H9 (cell line): ENCODE measurements around the gene UNC45A. TPM values are rescaled to one million over a fixed set of nuclear protein-coding genes. Genes with fewer than 3 reads are reported as not detected.

ENCODE experiments used
- DNase-seq: peaks from one replicate; pipeline ENCODE4 v3.0.0-alpha.2; 2017
- H2AFZ ChIP-seq: one replicate; pipeline ENCODE4 v1.6.1; 2013; ENCODE audit warnings: mild to moderate bottlenecking, low read length, control low read depth, moderate library complexity
- H2AK5ac ChIP-seq: 2 replicates; pipeline ENCODE4 v1.6.1; 2013; ENCODE audit warnings: low read length, control low read depth, mixed read lengths; ENCODE audit not compliant: insufficient read length
- H2BK120ac ChIP-seq: one replicate; pipeline ENCODE4 v1.6.1; 2013; ENCODE audit warnings: low read depth, mild to moderate bottlenecking, low read length, control low read depth, inconsistent platforms; ENCODE audit not compliant: poor library complexity, severe bottlenecking
- H2BK12ac ChIP-seq: 2 replicates; pipeline ENCODE4 v1.6.1; 2013; ENCODE audit warnings: low read length, control low read depth, mixed read lengths, low read depth; ENCODE audit not compliant: insufficient read length
- H2BK15ac ChIP-seq: 2 replicates; pipeline ENCODE4 v1.6.1; 2013; ENCODE audit warnings: low read depth, low read length, control low read depth
- H2BK20ac ChIP-seq: one replicate; pipeline ENCODE4 v1.6.1; 2013; ENCODE audit warnings: low read depth, mild to moderate bottlenecking, low read length, control low read depth, inconsistent platforms; ENCODE audit not compliant: poor library complexity, severe bottlenecking
- H2BK5ac ChIP-seq: 2 replicates; pipeline ENCODE4 v1.6.1; 2013; ENCODE audit warnings: low read length, control low read depth, mixed read lengths; ENCODE audit not compliant: insufficient read length
- H3K14ac ChIP-seq: 2 replicates; pipeline ENCODE4 v1.6.1; 2013; ENCODE audit warnings: low read length, control low read depth; ENCODE audit not compliant: insufficient read depth
- H3K18ac ChIP-seq: 2 replicates; pipeline ENCODE4 v1.6.1; 2013; ENCODE audit warnings: low read depth, mild to moderate bottlenecking, mixed read lengths, low read length, control low read depth; ENCODE audit not compliant: insufficient read length
- H3K23ac ChIP-seq: 2 replicates; pipeline ENCODE4 v1.6.1; 2013; ENCODE audit warnings: low read length, control low read depth, mixed read lengths, low read depth; ENCODE audit not compliant: insufficient read length
- H3K23me2 ChIP-seq: 2 replicates; pipeline ENCODE4 v1.6.1; 2013; ENCODE audit warnings: low read depth, mild to moderate bottlenecking, mixed read lengths, low read length, control low read depth; ENCODE audit not compliant: insufficient read length, poor library complexity, severe bottlenecking
- H3K27ac ChIP-seq: 2 replicates; pipeline ENCODE4 v1.5.1; 2013; ENCODE audit warnings: low read length, control low read depth, mixed read lengths, low read depth; ENCODE audit not compliant: insufficient read length
- H3K27me3 ChIP-seq: 2 replicates; pipeline ENCODE4 v1.6.1; 2013; ENCODE audit warnings: low read length, control low read depth, inconsistent platforms; ENCODE audit not compliant: insufficient read depth
- H3K4ac ChIP-seq: 2 replicates; pipeline ENCODE4 v1.6.1; 2013; ENCODE audit warnings: low read depth, mild to moderate bottlenecking, control low read depth, inconsistent platforms, low read length, moderate library complexity
- H3K4me1 ChIP-seq: 2 replicates; pipeline ENCODE4 v1.6.1; 2013; ENCODE audit warnings: low read length, control low read depth, inconsistent platforms; ENCODE audit not compliant: insufficient read depth
- H3K4me2 ChIP-seq: 2 replicates; pipeline ENCODE4 v1.6.1; 2013; ENCODE audit warnings: low read length, control low read depth, mixed read lengths; ENCODE audit not compliant: insufficient read length, insufficient read depth
- H3K56ac ChIP-seq: 2 replicates; pipeline ENCODE4 v1.6.1; 2013; ENCODE audit warnings: low read depth, mild to moderate bottlenecking, mixed read lengths, low read length, control low read depth; ENCODE audit not compliant: insufficient read length
- H3K79me1 ChIP-seq: 2 replicates; pipeline ENCODE4 v1.6.1; 2013; ENCODE audit warnings: low read depth, mild to moderate bottlenecking, moderate library complexity, low read length, control low read depth, inconsistent platforms; ENCODE audit not compliant: insufficient read depth, poor library complexity, severe bottlenecking
- H3K79me2 ChIP-seq: 2 replicates; pipeline ENCODE4 v1.6.1; 2013; ENCODE audit warnings: low read length, control low read depth, inconsistent platforms; ENCODE audit not compliant: insufficient read depth
- H3K9ac ChIP-seq: 2 replicates; pipeline ENCODE4 v1.6.1; 2013; ENCODE audit warnings: low read length, control low read depth, mixed read lengths; ENCODE audit not compliant: insufficient read length; ENCODE audit errors: extremely low read depth
- H3K9me3 ChIP-seq: one replicate; pipeline ENCODE4 v1.6.1; 2013; ENCODE audit warnings: low read depth, low read length, inconsistent platforms; ENCODE audit not compliant: control insufficient read depth
- H3T11ph ChIP-seq: one replicate; pipeline ENCODE4 v1.6.1; 2013; ENCODE audit warnings: mild to moderate bottlenecking, low read length, control low read depth, inconsistent platforms
- H4K20me1 ChIP-seq: one replicate; pipeline ENCODE4 v1.6.1; 2013; ENCODE audit not compliant: control insufficient read depth, insufficient read length, insufficient read depth
- H4K5ac ChIP-seq: 2 replicates; pipeline ENCODE4 v1.6.1; 2013; ENCODE audit warnings: low read depth, mild to moderate bottlenecking, mixed read lengths, low read length, control low read depth; ENCODE audit not compliant: insufficient read length
- H4K8ac ChIP-seq: replicated peaks from 2 replicates; pipeline ENCODE4 v1.6.1; 2013; ENCODE audit warnings: low read length, control low read depth, mixed read lengths, low read depth; ENCODE audit not compliant: insufficient read length
- H4K91ac ChIP-seq: 2 replicates; pipeline ENCODE4 v1.6.1; 2013; ENCODE audit warnings: low read depth, mild to moderate bottlenecking, moderate library complexity, mixed read lengths, low read length, control low read depth; ENCODE audit not compliant: insufficient read length
- H3K27ac Mint-ChIP-seq, 3 experiments: 2 replicates in 2 of 3; 3 replicates in 1 of 3; pipeline ENCODE4 v1.8.0; 2020 to 2021; ENCODE audit warnings: mixed read lengths in 3 of 3, mild to moderate bottlenecking in 1 of 3, moderate library complexity in 1 of 3
- H3K27me3 Mint-ChIP-seq: 2 replicates; pipeline ENCODE4 v1.8.0; 2021; ENCODE audit warnings: low read depth, mild to moderate bottlenecking, moderate library complexity, mixed read lengths
- H3K36me3 Mint-ChIP-seq, 3 experiments: 2 replicates in 2 of 3; 3 replicates in 1 of 3; pipeline ENCODE4 v1.8.0; 2020 to 2021; ENCODE audit warnings: low read depth in 3 of 3, mixed read lengths in 3 of 3; ENCODE audit not compliant: insufficient read depth in 1 of 3
- H3K4me1 Mint-ChIP-seq, 2 experiments: 2 replicates each; pipeline ENCODE4 v1.8.0; 2020; ENCODE audit warnings: mixed read lengths in 2 of 2
- H3K4me3 Mint-ChIP-seq, 2 experiments: 2 replicates in 1 of 2; 3 replicates in 1 of 2; pipeline ENCODE4 v1.8.0; 2020 to 2021; ENCODE audit warnings: mild to moderate bottlenecking in 2 of 2, mixed read lengths in 2 of 2, moderate library complexity in 1 of 2
- H3K9me3 Mint-ChIP-seq, 2 experiments: 2 replicates in 1 of 2; 3 replicates in 1 of 2; pipeline ENCODE4 v1.8.0; 2020; ENCODE audit warnings: mild to moderate bottlenecking in 2 of 2, mixed read lengths in 2 of 2, moderate library complexity in 1 of 2
- WGBS: extraction: QIAGEN DNeasy Blood & Tissue Kit; methylation state at CpG from one replicate; pipeline ENCODE4 v1.1.7; 2013; ENCODE audit warnings: missing lambda C conversion rate, low lambda C conversion rate, mixed read lengths; ENCODE audit not compliant: insufficient read length; ENCODE audit errors: extremely low coverage; 5-methylcytosine and 5-hydroxymethylcytosine counted together
- total RNA-seq: library from RNA; stranded (reverse); gene quantifications from 2 replicates; pipeline ENCODE4 v1.2.1, GENCODE V29; 2021
- TF ChIP-seq, protein P1 (sequence below): fragments of 200-600 bp; sonication (generic); conservative IDR thresholded peaks from 3 replicates; pipeline ENCODE4 v1.8.0; 2021; ENCODE audit warnings: antibody characterized with exemption, mild to moderate bottlenecking

Gene UNC45A
- total RNA-seq, 1 experiment from 2014 or later, result 84.6 TPM

DNA sequence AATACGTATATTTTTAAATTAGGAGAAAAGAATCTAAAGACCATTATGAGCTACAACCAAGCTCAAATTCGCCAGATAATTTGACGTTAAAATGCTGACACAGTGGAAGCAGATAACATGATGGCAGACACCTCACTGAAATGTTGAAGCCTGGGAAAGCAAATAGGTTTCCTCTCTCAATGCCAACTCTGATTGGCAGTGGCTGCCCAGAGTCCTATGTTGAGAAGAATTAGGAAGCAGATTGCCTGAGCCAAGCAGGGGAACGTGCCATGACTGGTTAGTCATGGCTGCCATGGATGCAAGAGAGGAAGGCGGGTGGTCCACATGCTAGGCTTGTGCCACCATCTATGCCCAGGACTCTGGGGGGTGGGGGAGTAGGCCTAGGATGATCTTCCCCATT is 3.2 kb downstream of the UNC45A start:
- Histone ChIP-seq H3K4me2 (no peak overlapping the region), H2BK12ac (no peak overlapping the region), H4K8ac (no peak overlapping the region), H3K18ac (no peak overlapping the region), H4K20me1 (no peaks in the 10 kb centered on the region), H2AK5ac (no peak overlapping the region), H2BK15ac (no peak overlapping the region), H4K91ac (no peak overlapping the region), H2BK120ac (no peak overlapping the region), H3K4me1 (no peaks in the 10 kb centered on the region), H3K9ac (no peak overlapping the region), H3K23ac (no peak overlapping the region), H3K23me2 (peaks cover 11% of the 10 kb centered on the region), H3T11ph (no peak overlapping the region), H3K27ac (no peak overlapping the region), H3K27me3 (no peaks in the 10 kb centered on the region), H2BK5ac (no peak overlapping the region), H3K79me1 (no peaks in the 10 kb centered on the region), H2AFZ (no peak overlapping the region), H4K5ac (no peak overlapping the region), H3K9me3 (no peaks in the 10 kb centered on the region), H2BK20ac (no peak overlapping the region), H3K14ac (no peak overlapping the region), H3K56ac (no peak overlapping the region), H3K79me2 (no peaks in the 10 kb centered on the region; the same call in 1 of the 2 replicates), H3K4ac (no peak overlapping the region)
- peaks cover 7% of the 10 kb centered on the region for H3K27me3 Mint-ChIP-seq
- H3K4me1 Mint-ChIP-seq, result peaks cover 14 to 16% of the 10 kb centered on the region in 2 experiments
- DNase-seq, result no peak
- H3K27ac Mint-ChIP-seq, result no peak overlapping the region
- no peak overlapping the region for H3K4me3 Mint-ChIP-seq
- TF ChIP-seq, protein P1, sequence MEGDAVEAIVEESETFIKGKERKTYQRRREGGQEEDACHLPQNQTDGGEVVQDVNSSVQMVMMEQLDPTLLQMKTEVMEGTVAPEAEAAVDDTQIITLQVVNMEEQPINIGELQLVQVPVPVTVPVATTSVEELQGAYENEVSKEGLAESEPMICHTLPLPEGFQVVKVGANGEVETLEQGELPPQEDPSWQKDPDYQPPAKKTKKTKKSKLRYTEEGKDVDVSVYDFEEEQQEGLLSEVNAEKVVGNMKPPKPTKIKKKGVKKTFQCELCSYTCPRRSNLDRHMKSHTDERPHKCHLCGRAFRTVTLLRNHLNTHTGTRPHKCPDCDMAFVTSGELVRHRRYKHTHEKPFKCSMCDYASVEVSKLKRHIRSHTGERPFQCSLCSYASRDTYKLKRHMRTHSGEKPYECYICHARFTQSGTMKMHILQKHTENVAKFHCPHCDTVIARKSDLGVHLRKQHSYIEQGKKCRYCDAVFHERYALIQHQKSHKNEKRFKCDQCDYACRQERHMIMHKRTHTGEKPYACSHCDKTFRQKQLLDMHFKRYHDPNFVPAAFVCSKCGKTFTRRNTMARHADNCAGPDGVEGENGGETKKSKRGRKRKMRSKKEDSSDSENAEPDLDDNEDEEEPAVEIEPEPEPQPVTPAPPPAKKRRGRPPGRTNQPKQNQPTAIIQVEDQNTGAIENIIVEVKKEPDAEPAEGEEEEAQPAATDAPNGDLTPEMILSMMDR, result no peak
- no CpG with 5 or more reads among the region's 5 CpGs for WGBS
- peaks cover 40 to 55% (median 52%) of the 10 kb centered on the region in 3 experiments; a peak in 6 of 7 replicates for H3K36me3 Mint-ChIP-seq
- H3K9me3 Mint-ChIP-seq, result no peaks in the 10 kb centered on the region; a peak in 1 of 5 replicates
